ENCODE measurements around the gene FLOT2. TPM values are rescaled to one million over a fixed set of nuclear protein-coding genes. Genes with fewer than 3 reads are reported as not detected.

FLOT2 gene
- total RNA-seq, 1 experiment from 2014 or later = 98.1 TPM

DNA sequence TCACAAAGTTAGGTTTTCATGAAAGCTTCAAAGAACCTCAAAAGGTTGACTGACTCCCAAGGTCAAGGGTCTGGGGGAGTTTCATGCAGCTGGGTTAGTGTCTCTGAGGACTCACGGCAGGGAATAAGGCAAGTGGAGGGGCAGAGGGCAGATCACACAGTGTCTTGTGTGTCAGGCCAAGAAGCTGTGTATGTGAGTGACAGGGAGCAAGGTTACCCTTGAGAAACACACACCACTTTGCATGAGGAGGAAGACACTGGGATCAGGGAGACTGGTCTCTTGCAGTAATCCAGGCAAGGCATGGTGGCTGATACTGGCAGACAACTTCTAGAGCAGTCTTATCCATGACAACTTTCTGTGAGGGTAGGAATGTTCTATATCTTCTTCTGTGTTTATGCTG lies 6.3 kb downstream of the FLOT2 start:
- H3K4me1 ChIP-seq (ENCODE audit: control insufficient read depth in 1 of 2, insufficient read depth in 2 of 2, low read length in 2 of 2) = peaks cover 9 to 12% of the 10 kb centered on the region in 2 experiments; a peak in 3 of 4 replicates
- no peaks in the 10 kb centered on the region for H3K36me3 ChIP-seq (ENCODE audit: control insufficient read depth in 1 of 2, insufficient read depth in 2 of 2, low read length in 2 of 2)
- RAD21 ChIA-PET (ENCODE audit: low non-redundant PET in 1 of 2, low total read pairs in 2 of 2, uncharacterized antibody in 2 of 2, unreplicated experiment in 2 of 2) = no interaction called here
- ATAC-seq (no peak), DNase-seq (ENCODE audit: low read depth, low spot score) (no peak)
- peaks cover 13% of the 10 kb centered on the region for H3K79me2 ChIP-seq (ENCODE audit: insufficient read depth, low read length)
- H2AFZ ChIP-seq (ENCODE audit: low read depth, low read length, poor library complexity, severe bottlenecking) = no peak overlapping the region
- H3K9me3 ChIP-seq (ENCODE audit: control insufficient read depth in 1 of 2, insufficient read depth in 1 of 2, low read depth in 1 of 2, low read length in 2 of 2) = no peaks in the 10 kb centered on the region
- H3K9me2 ChIP-seq (ENCODE audit: insufficient read depth) = no peaks in the 10 kb centered on the region
- no peak overlapping the region for H3K4me3 ChIP-seq (replicated peaks in 1 of 2; ENCODE audit: low read depth in 1 of 2, low read length in 2 of 2)
- no peak overlapping the region for H3K4me2 ChIP-seq (ENCODE audit: low read length)
- H4K20me1 ChIP-seq (ENCODE audit: insufficient read depth) = no peaks in the 10 kb centered on the region
- POLR2A ChIA-PET = no interaction called here
- TF ChIP-seq POLR2AphosphoS5 (IDR thresholded peaks at IDR 0.05; ENCODE audit: low read depth, low read length) = no peak
- no peak for TF ChIP-seq RAD21 (IDR thresholded peaks at IDR 0.05; ENCODE audit: low read depth)
- no peak for TF ChIP-seq EGR1 (IDR thresholded peaks at IDR 0.05; ENCODE audit: low read depth)
- TF ChIP-seq POLR2A (IDR thresholded peaks at IDR 0.05; ENCODE audit: borderline replicate concordance, extremely low read depth, insufficient read depth, insufficient read length) = no peak
- H3K27me3 ChIP-seq (ENCODE audit: insufficient read depth, low read length) = no peaks in the 10 kb centered on the region
- CTCF ChIA-PET = no interaction called here
- H3K9ac ChIP-seq (ENCODE audit: low read length) = no peak overlapping the region
- no TSS peak for BruUV-seq (replicated peaks)
- intact Hi-C loops (cut with micrococcal nuclease) = no loop called here
- no peak overlapping the region for H3K27ac ChIP-seq (ENCODE audit: low read depth, low read length)

DNA sequence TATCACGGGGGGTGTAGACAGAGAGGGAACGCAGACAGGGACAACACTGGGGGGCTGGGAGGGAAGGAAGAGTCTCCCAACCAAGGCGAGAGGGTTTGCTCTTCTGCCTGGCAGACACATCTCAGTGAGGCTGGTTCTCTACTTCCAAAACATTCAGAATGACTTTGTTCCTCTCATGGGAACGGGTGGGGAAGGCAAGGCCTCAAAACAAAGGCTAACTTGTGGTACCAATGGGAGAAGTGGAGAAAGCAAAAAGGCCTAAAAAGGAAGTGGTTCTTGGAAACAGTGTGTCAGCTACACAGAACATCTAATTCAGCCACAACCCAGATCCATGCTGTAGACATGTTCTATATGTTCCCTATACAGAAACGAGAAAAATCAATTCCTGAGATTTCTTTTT lies 7.5 kb downstream of the FLOT2 start:
- no peaks in the 10 kb centered on the region for H4K20me1 ChIP-seq (ENCODE audit: insufficient read depth)
- no peak overlapping the region for H3K27ac ChIP-seq (ENCODE audit: low read depth, low read length)
- intact Hi-C loops (cut with micrococcal nuclease) = no loop called here
- ChIA-PET POLR2A (no interaction called here), CTCF (no interaction called here), RAD21 (ENCODE audit: low non-redundant PET in 1 of 2, low total read pairs in 2 of 2, uncharacterized antibody in 2 of 2, unreplicated experiment in 2 of 2) (no interaction called here)
- H3K4me1 ChIP-seq (ENCODE audit: control insufficient read depth in 1 of 2, insufficient read depth in 2 of 2, low read length in 2 of 2) = peaks cover 4 to 6% of the 10 kb centered on the region in 2 experiments; a peak in 2 of 4 replicates
- ATAC-seq (no peak), DNase-seq (ENCODE audit: low read depth, low spot score) (no peak)
- no TSS peak for BruUV-seq (replicated peaks)
- no peaks in the 10 kb centered on the region for H3K27me3 ChIP-seq (ENCODE audit: insufficient read depth, low read length)
- H3K4me2 ChIP-seq (ENCODE audit: low read length) = no peak overlapping the region
- H3K9ac ChIP-seq (ENCODE audit: low read length) = no peak overlapping the region
- H3K9me3 ChIP-seq (ENCODE audit: control insufficient read depth in 1 of 2, insufficient read depth in 1 of 2, low read depth in 1 of 2, low read length in 2 of 2) = no peaks in the 10 kb centered on the region
- H2AFZ ChIP-seq (ENCODE audit: low read depth, low read length, poor library complexity, severe bottlenecking) = no peak overlapping the region
- TF ChIP-seq, protein P1, sequence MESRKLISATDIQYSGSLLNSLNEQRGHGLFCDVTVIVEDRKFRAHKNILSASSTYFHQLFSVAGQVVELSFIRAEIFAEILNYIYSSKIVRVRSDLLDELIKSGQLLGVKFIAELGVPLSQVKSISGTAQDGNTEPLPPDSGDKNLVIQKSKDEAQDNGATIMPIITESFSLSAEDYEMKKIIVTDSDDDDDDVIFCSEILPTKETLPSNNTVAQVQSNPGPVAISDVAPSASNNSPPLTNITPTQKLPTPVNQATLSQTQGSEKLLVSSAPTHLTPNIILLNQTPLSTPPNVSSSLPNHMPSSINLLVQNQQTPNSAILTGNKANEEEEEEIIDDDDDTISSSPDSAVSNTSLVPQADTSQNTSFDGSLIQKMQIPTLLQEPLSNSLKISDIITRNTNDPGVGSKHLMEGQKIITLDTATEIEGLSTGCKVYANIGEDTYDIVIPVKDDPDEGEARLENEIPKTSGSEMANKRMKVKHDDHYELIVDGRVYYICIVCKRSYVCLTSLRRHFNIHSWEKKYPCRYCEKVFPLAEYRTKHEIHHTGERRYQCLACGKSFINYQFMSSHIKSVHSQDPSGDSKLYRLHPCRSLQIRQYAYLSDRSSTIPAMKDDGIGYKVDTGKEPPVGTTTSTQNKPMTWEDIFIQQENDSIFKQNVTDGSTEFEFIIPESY (IDR thresholded peaks at IDR 0.05; ENCODE audit: extremely low read depth, insufficient replicate concordance, low read length) = no peak
- no peak for TF ChIP-seq YY1 (IDR thresholded peaks at IDR 0.05; ENCODE audit: extremely low read depth, insufficient replicate concordance, low read depth, low read length)
- no peak for TF ChIP-seq EZH2 (IDR thresholded peaks at IDR 0.05)
- H3K4me3 ChIP-seq (replicated peaks in 1 of 2; ENCODE audit: low read depth in 1 of 2, low read length in 2 of 2) = no peak overlapping the region
- no peaks in the 10 kb centered on the region for H3K36me3 ChIP-seq (ENCODE audit: control insufficient read depth in 1 of 2, insufficient read depth in 2 of 2, low read length in 2 of 2)
- no peaks in the 10 kb centered on the region for H3K9me2 ChIP-seq (ENCODE audit: insufficient read depth)
- peaks cover under 1% of the 10 kb centered on the region; the same call in 1 of the 2 replicates for H3K79me2 ChIP-seq (ENCODE audit: insufficient read depth, low read length)

All from HCT116 (cell line).